WTC11 (cell line): Measurements from ENCODE around the gene NTMT1. TPM values are rescaled to one million over a fixed set of nuclear protein-coding genes. Genes with fewer than 3 reads are reported as not detected.

Experiments used
- ATAC-seq: fragments of 200-7000 bp; cut with Tn5 transposase; 2 replicates; pipeline ENCODE4 v1.10.0; 2021; ENCODE audit warnings: mild to moderate bottlenecking, moderate library complexity
- CTCF ChIA-PET: fragments of 300-600 bp; sonication (Branson Sonifier 250); formaldehyde crosslinking; loops from one replicate; lab custom pipeline; 2021; ENCODE audit warnings: antibody characterized with exemption; lab: Charles Lee
- POLR2A ChIA-PET: fragments of 350-600 bp; sonication (Branson Sonifier 250); formaldehyde crosslinking; loops from one replicate; lab custom pipeline; 2021; ENCODE audit warnings: antibody characterized with exemption; lab: Charles Lee
- DNase-seq: peaks from one replicate; pipeline ENCODE4 v3.0.0; 2021; ENCODE audit warnings: low spot score
- H3K27ac Mint-ChIP-seq: 2 replicates; pipeline ENCODE4 v1.8.0; 2021; ENCODE audit warnings: mixed read lengths
- H3K27me3 Mint-ChIP-seq: 2 replicates; pipeline ENCODE4 v1.8.0; 2021; ENCODE audit warnings: low read depth, mild to moderate bottlenecking, moderate library complexity, mixed read lengths
- H3K36me3 Mint-ChIP-seq: 2 replicates; pipeline ENCODE4 v1.8.0; 2021; ENCODE audit warnings: mixed read lengths
- H3K4me1 Mint-ChIP-seq: 2 replicates; pipeline ENCODE4 v1.8.0; 2022; ENCODE audit warnings: mixed read lengths
- H3K4me3 Mint-ChIP-seq: 2 replicates; pipeline ENCODE4 v1.8.0; 2021; ENCODE audit warnings: mild to moderate bottlenecking, moderate library complexity, mixed read lengths
- H3K9me3 Mint-ChIP-seq: 2 replicates; pipeline ENCODE4 v1.8.0; 2021; ENCODE audit warnings: mixed read lengths
- CREB1 ChIP-seq: sonication (generic); formaldehyde crosslinking; IDR thresholded peaks from 2 replicates; pipeline ENCODE4 v1.8.0; 2023; ENCODE audit warnings: mild to moderate bottlenecking, missing genetic modification reagents
- E2F4 ChIP-seq: sonication (generic); formaldehyde crosslinking; IDR thresholded peaks from 2 replicates; pipeline ENCODE4 v1.8.1; 2022; ENCODE audit warnings: low read depth, mild to moderate bottlenecking, moderate library complexity, missing genetic modification reagents, borderline replicate concordance
- E2F5 ChIP-seq: sonication (generic); formaldehyde crosslinking; IDR thresholded peaks from 2 replicates; pipeline ENCODE4 v1.8.1; 2022; ENCODE audit warnings: mild to moderate bottlenecking, moderate library complexity, missing genetic modification reagents
- ETV6 ChIP-seq: sonication (generic); formaldehyde crosslinking; IDR thresholded peaks from 2 replicates; pipeline ENCODE4 v1.8.1; 2022; ENCODE audit warnings: mild to moderate bottlenecking, missing genetic modification reagents
- FOXK1 ChIP-seq: sonication (generic); formaldehyde crosslinking; IDR thresholded peaks from 2 replicates; pipeline ENCODE4 v1.8.0; 2022; ENCODE audit warnings: mild to moderate bottlenecking, moderate library complexity, missing genetic modification reagents
- GABPB1 ChIP-seq: sonication (generic); formaldehyde crosslinking; IDR thresholded peaks from 2 replicates; pipeline ENCODE4 v1.8.1; 2023; ENCODE audit warnings: mild to moderate bottlenecking, missing genetic modification reagents
- GTF2I ChIP-seq: fragments of 250-450 bp; sonication (Bioruptor Pico); conservative IDR thresholded peaks from 2 replicates; pipeline ENCODE4 v1.4.0; 2021; ENCODE audit warnings: mild to moderate bottlenecking
- JUN ChIP-seq: sonication (generic); formaldehyde crosslinking; IDR thresholded peaks from 2 replicates; pipeline ENCODE4 v1.8.0; 2023; ENCODE audit warnings: mild to moderate bottlenecking, missing genetic modification reagents
- KAT7 ChIP-seq: sonication (generic); formaldehyde crosslinking; IDR thresholded peaks from 2 replicates; pipeline ENCODE4 v1.8.1; 2023; ENCODE audit warnings: missing genetic modification reagents, mild to moderate bottlenecking, borderline replicate concordance
- NFATC4 ChIP-seq: fragments of 250-450 bp; sonication (Bioruptor Pico); IDR thresholded peaks from 2 replicates; pipeline ENCODE4 v1.9.0; 2021; ENCODE audit warnings: mild to moderate bottlenecking
- NR1H2 ChIP-seq: sonication (generic); formaldehyde crosslinking; IDR thresholded peaks from 2 replicates; pipeline ENCODE4 v1.9.0; 2021; ENCODE audit warnings: mild to moderate bottlenecking, moderate library complexity, missing genetic modification reagents
- NR2C2 ChIP-seq: sonication (generic); formaldehyde crosslinking; IDR thresholded peaks from 2 replicates; pipeline ENCODE4 v1.8.0; 2022; ENCODE audit warnings: mild to moderate bottlenecking, missing genetic modification reagents
- RELA ChIP-seq: sonication (generic); formaldehyde crosslinking; IDR thresholded peaks from 2 replicates; pipeline ENCODE4 v1.8.1; 2022; ENCODE audit warnings: missing genetic modification reagents, mild to moderate bottlenecking, borderline replicate concordance
- STAT6 ChIP-seq: sonication (generic); formaldehyde crosslinking; conservative IDR thresholded peaks from 2 replicates; pipeline ENCODE4 v1.8.1; 2023; ENCODE audit warnings: mild to moderate bottlenecking, low read depth, missing genetic modification reagents, moderate library complexity
- TEAD1 ChIP-seq: sonication (generic); formaldehyde crosslinking; IDR thresholded peaks from 2 replicates; pipeline ENCODE4 v1.8.0; 2022; ENCODE audit warnings: mild to moderate bottlenecking, missing genetic modification reagents
- TP53 ChIP-seq: sonication (generic); formaldehyde crosslinking; IDR thresholded peaks from 2 replicates; pipeline ENCODE4 v1.8.1; 2023; ENCODE audit warnings: mild to moderate bottlenecking, missing genetic modification reagents
- USF2 ChIP-seq: sonication (generic); formaldehyde crosslinking; IDR thresholded peaks from 2 replicates; pipeline ENCODE4 v1.8.1; 2023; ENCODE audit warnings: mild to moderate bottlenecking, missing genetic modification reagents, moderate library complexity
- ZBTB21 ChIP-seq: sonication (generic); formaldehyde crosslinking; IDR thresholded peaks from 2 replicates; pipeline ENCODE4 v1.8.1; 2023; ENCODE audit warnings: mild to moderate bottlenecking, missing genetic modification reagents, borderline replicate concordance
- ZNF232 ChIP-seq: sonication (generic); formaldehyde crosslinking; IDR thresholded peaks from 2 replicates; pipeline ENCODE4 v1.8.0; 2022; ENCODE audit warnings: mild to moderate bottlenecking, missing genetic modification reagents
- ZNF416 ChIP-seq: fragments of 250-450 bp; sonication (Bioruptor Pico); IDR thresholded peaks from 2 replicates; pipeline ENCODE4 v1.9.0; 2021; ENCODE audit warnings: mild to moderate bottlenecking, inconsistent platforms
- ZNF425 ChIP-seq: fragments of 250-450 bp; sonication (Bioruptor Pico); conservative IDR thresholded peaks from 2 replicates; pipeline ENCODE4 v1.9.0; 2021; ENCODE audit warnings: mild to moderate bottlenecking
- ZNF532 ChIP-seq: fragments of 250-450 bp; sonication (Bioruptor Pico); IDR thresholded peaks from 2 replicates; pipeline ENCODE4 v1.9.0; 2021; ENCODE audit warnings: mild to moderate bottlenecking, borderline replicate concordance
- total RNA-seq: library from RNA; stranded (reverse); gene quantifications from 3 replicates; pipeline ENCODE4 v1.2.3, GENCODE V29; 2021

NTMT1 gene
- total RNA-seq, 1 experiment from 2014 or later = 71.1 TPM

GRCh38 chr9:129597355-129598088 is 28.4 kb upstream of the NTMT1 start (continued):
- TF ChIP-seq ETV6 = 0 out of 2 replicates have a peak, but pooled peaks have one; percentile 22
- TF ChIP-seq USF2 (CRISPR knock-in tag) = peak; percentile 10; the same call in 1 of the 2 replicates
- TF ChIP-seq ZBTB21 (CRISPR knock-in tag) = no peak
- TF ChIP-seq STAT6 (CRISPR knock-in tag) = no peak

GRCh38 chr9:129598089-129598596 is 27.8 kb upstream of the NTMT1 start:
- Mint-ChIP-seq H3K4me1 (peaks cover 44% of the 10 kb centered on the region), H3K9me3 (no peaks in the 10 kb centered on the region), H3K36me3 (no peaks in the 10 kb centered on the region), H3K27ac (no peak overlapping the region; the same call in 1 of the 2 replicates), H3K4me3 (peak overlapping the region; percentile 56), H3K27me3 (peaks cover 47% of the 10 kb centered on the region)
- TF ChIP-seq ZNF416 (no peak), CREB1 (CRISPR knock-in tag) (no peak), E2F4 (no peak), ZNF532 (CRISPR knock-in tag) (no peak), KAT7 (no peak), E2F5 (CRISPR knock-in tag) (no peak), TP53 (CRISPR knock-in tag) (no peak), GTF2I (no peak), NR1H2 (CRISPR knock-in tag) (no peak), ZNF425 (no peak), RELA (CRISPR knock-in tag) (no peak), NFATC4 (CRISPR knock-in tag) (no peak), TEAD1 (CRISPR knock-in tag) (no peak), ZNF232 (CRISPR knock-in tag) (no peak), JUN (CRISPR knock-in tag) (no peak), FOXK1 (no peak), NR2C2 (CRISPR knock-in tag) (no peak), GABPB1 (CRISPR knock-in tag) (no peak; the same call in 1 of the 2 replicates)
- no peak for ATAC-seq
- ChIA-PET POLR2A (interaction anchor here (0.6 to 2.5 kb wide), 3 partner anchors 64 to 420 kb away, joined by 3 to 12 read pairs (median 3); partner anchors contain the start of gene IER5L), CTCF (interaction anchor here (1.2 to 3.8 kb wide), 7 partner anchors 9 to 459 kb away, joined by 3 to 34 read pairs (median 11); partner anchors contain the start of gene NTMT1)
- no peak for DNase-seq
